UCSD-AML1 (cell line): Measurements from ENCODE around the gene SPATA18.

ENCODE experiments used
- DNase-seq: peaks from one replicate; lab custom pipeline; 2025; ENCODE audit not compliant: unreplicated experiment; lab: John Stamatoyannopoulos, UW

SPATA18 gene

GRCh38 chr4:52051213-52051614 is at the start of gene SPATA18:
Gene SPATA18 (plus strand): TSS chr4:52051304. CDS start chr4:52051705, 401 bp downstream.
- no peak for DNase-seq

GRCh38 chr4:52001616-52002015 is 49.5 kb upstream of the SPATA18 start:
- no peak for DNase-seq

GRCh38 chr4:52004414-52004813 is 46.7 kb upstream of the SPATA18 start:
- DNase-seq, result no peak

- no peak for DNase-seq
These were observed 45.4 kb upstream of the SPATA18 start for GRCh38 chr4:52005604-52006273.

GRCh38 chr4:52006887-52007286 is 44.2 kb upstream of the SPATA18 start:
- no peak for DNase-seq

- no peak for DNase-seq
These were observed 40.1 kb upstream of the SPATA18 start for GRCh38 chr4:52010986-52011385.

- no peak for DNase-seq
These were observed 38.5 kb upstream of the SPATA18 start for GRCh38 chr4:52012651-52013050.

GRCh38 chr4:52014903-52015302 is 36.2 kb upstream of the SPATA18 start:
- DNase-seq, result no peak

GRCh38 chr4:52015366-52015765 is 35.7 kb upstream of the SPATA18 start:
- no peak for DNase-seq

GRCh38 chr4:52016981-52017380 is 34.1 kb upstream of the SPATA18 start:
- DNase-seq, result no peak

GRCh38 chr4:52017814-52018213 is 33.3 kb upstream of the SPATA18 start:
- DNase-seq, result no peak

GRCh38 chr4:52019936-52020657 is 31.0 kb upstream of the SPATA18 start, which contains the start of gene LRRC66:
Gene LRRC66 (minus strand): TSS chr4:52020363. CDS start chr4:52017613, 2,750 bp downstream.
- DNase-seq, result no peak

- no peak for DNase-seq
These were observed 22.1 kb upstream of the SPATA18 start for GRCh38 chr4:52028970-52029369.

- no peak for DNase-seq
These were observed 19.1 kb upstream of the SPATA18 start for GRCh38 chr4:52032005-52032404.

- no peak for DNase-seq
These were observed 15.9 kb upstream of the SPATA18 start for GRCh38 chr4:52035190-52035589.

- DNase-seq, result no peak
These were observed 14.1 kb upstream of the SPATA18 start for GRCh38 chr4:52036886-52037530.

- DNase-seq, result no peak
These were observed 13.4 kb upstream of the SPATA18 start for GRCh38 chr4:52037689-52038102.

GRCh38 chr4:52038103-52038912 is 12.8 kb upstream of the SPATA18 start, which contains the start of gene SGCB:
Gene SGCB (minus strand): TSS chr4:52038299. CDS start chr4:52038259, 40 bp downstream.
- no peak for DNase-seq

- no peak for DNase-seq
These were observed 6.1 kb upstream of the SPATA18 start for GRCh38 chr4:52045028-52045427.

- DNase-seq, result no peak
These were observed 1.8 kb upstream of the SPATA18 start for GRCh38 chr4:52049266-52049665.
